H1 (cell line): ENCODE data around the gene ZDHHC11. TPM values are rescaled to one million over a fixed set of nuclear protein-coding genes. Genes with fewer than 3 reads are reported as not detected.

Source experiments
- CTCF ChIA-PET: fragments of 300-600 bp; sonication (Branson Sonifier 250); formaldehyde crosslinking; loops from one replicate; lab custom pipeline; 2021; ENCODE audit not compliant: partially characterized antibody; lab: Charles Lee
- POLR2A ChIA-PET: fragments of 300-600 bp; sonication (Branson Sonifier 250); formaldehyde crosslinking; loops from one replicate; lab custom pipeline; 2021; ENCODE audit warnings: inconsistent platforms; ENCODE audit not compliant: partially characterized antibody; lab: Charles Lee
- DNase-seq, 2 experiments: peaks; one replicate each; pipeline versions ENCODE4 v3.0.0 to v3.0.0-alpha.2; 2010 to 2022; ENCODE audit warnings: low spot score in 2 of 2, low read depth in 1 of 2, mixed read lengths in 1 of 2
- FAIRE-seq: peaks from 2 replicates; lab custom pipeline; 2011; peaks lifted over from hg19 to GRCh38; lab: Jason Lieb, UNC
- H2AFZ ChIP-seq: 2 replicates; pipeline ENCODE4 v1.8.1; 2012; ENCODE audit warnings: low read length, inconsistent platforms
- H2AK5ac ChIP-seq: 2 replicates; pipeline ENCODE4 v1.6.1; 2013; ENCODE audit warnings: low read depth, low read length
- H2BK120ac ChIP-seq: replicated peaks from 2 replicates; pipeline ENCODE3; 2013; ENCODE audit warnings: low read depth, low read length, inconsistent platforms
- H2BK12ac ChIP-seq: 2 replicates; pipeline ENCODE4 v1.6.1; 2013; ENCODE audit warnings: low read depth, low read length
- H2BK15ac ChIP-seq: 2 replicates; pipeline ENCODE4 v1.6.1; 2013; ENCODE audit warnings: low read length
- H2BK20ac ChIP-seq: 2 replicates; pipeline ENCODE4 v1.6.1; 2013; ENCODE audit warnings: low read length
- H2BK5ac ChIP-seq: 2 replicates; pipeline ENCODE4 v1.6.1; 2013; ENCODE audit warnings: low read depth, low read length
- H3K14ac ChIP-seq: 2 replicates; pipeline ENCODE4 v1.6.1; 2013; ENCODE audit warnings: inconsistent platforms; ENCODE audit not compliant: insufficient read length
- H3K18ac ChIP-seq: 2 replicates; pipeline ENCODE4 v1.6.1; 2013; ENCODE audit warnings: low read length; ENCODE audit errors: extremely low read depth
- H3K23ac ChIP-seq: 2 replicates; pipeline ENCODE4 v1.6.1; 2013; ENCODE audit warnings: inconsistent platforms; ENCODE audit not compliant: insufficient read length
- H3K23me2 ChIP-seq: 2 replicates; pipeline ENCODE4 v1.6.1; 2013; ENCODE audit warnings: low read depth, low read length
- H3K27ac ChIP-seq: 2 replicates; pipeline ENCODE4 v1.6.1; 2011; ENCODE audit warnings: low read depth, low read length, inconsistent platforms
- H3K27me3 ChIP-seq, 4 experiments: replicated peaks in 1 of 4; 1 replicate in 1 of 4; 2 replicates in 3 of 4; pipeline versions ENCODE4 v1.6.1 to v1.8.1; 2011 to 2013; ENCODE audit warnings: low read length in 3 of 4, mild to moderate bottlenecking in 3 of 4, inconsistent platforms in 2 of 4, mixed read lengths in 2 of 4, moderate library complexity in 1 of 4; ENCODE audit not compliant: control insufficient read depth in 3 of 4, insufficient read depth in 3 of 4; ENCODE audit errors: extremely low read depth in 1 of 4
- H3K36me3 ChIP-seq, 4 experiments: 2 replicates each; pipeline versions ENCODE4 v1.6.1 to v1.8.1; 2011 to 2013; ENCODE audit warnings: mild to moderate bottlenecking in 4 of 4, low read length in 3 of 4, moderate library complexity in 2 of 4, control low read depth in 1 of 4, inconsistent platforms in 1 of 4; ENCODE audit not compliant: insufficient read depth in 4 of 4, control insufficient read depth in 2 of 4
- H3K4ac ChIP-seq: replicated peaks from 2 replicates; pipeline ENCODE3; 2013; ENCODE audit warnings: low read length, low read depth, mixed read lengths, inconsistent platforms; ENCODE audit not compliant: insufficient read length
- H3K4me1 ChIP-seq, 4 experiments: replicated peaks in 1 of 4; 1 replicate in 1 of 4; 2 replicates in 3 of 4; pipeline versions ENCODE4 v1.6.1 to v1.8.1; 2011 to 2013; ENCODE audit warnings: low read length in 3 of 4, inconsistent platforms in 2 of 4, mixed read lengths in 1 of 4; ENCODE audit not compliant: insufficient read depth in 4 of 4, control insufficient read depth in 3 of 4
- H3K4me2 ChIP-seq, 2 experiments: 2 replicates each; pipeline versions ENCODE4 v1.6.1 to v1.8.1; 2011 to 2013; ENCODE audit warnings: low read depth in 2 of 2, low read length in 2 of 2, control low read depth in 1 of 2, inconsistent platforms in 1 of 2, mild to moderate bottlenecking in 1 of 2; ENCODE audit not compliant: insufficient read depth in 1 of 2
- H3K4me3 ChIP-seq, 4 experiments: fragments of 200-600, 300-600 bp in 1 of 4; sonication (generic), shearing (Covaris generic), sonication (Bioruptor Twin) in 1 of 4; 2 replicates each; pipeline versions ENCODE4 v1.5.1 to v1.8.1; 2011 to 2016; ENCODE audit warnings: low read length in 4 of 4, low read depth in 3 of 4, control low read depth in 2 of 4, inconsistent platforms in 2 of 4, mild to moderate bottlenecking in 2 of 4, mixed read lengths in 1 of 4, moderate library complexity in 1 of 4; ENCODE audit not compliant: insufficient read depth in 2 of 4; ENCODE audit errors: extremely low read depth in 1 of 4
- H3K56ac ChIP-seq: replicated peaks from 2 replicates; pipeline ENCODE3; 2013; ENCODE audit warnings: low read depth, mild to moderate bottlenecking, mixed read lengths, low read length, inconsistent platforms; ENCODE audit not compliant: insufficient read length
- H3K79me1 ChIP-seq: 2 replicates; pipeline ENCODE4 v1.6.1; 2013; ENCODE audit warnings: low read depth, low read length, control low read depth
- H3K79me2 ChIP-seq, 2 experiments: 2 replicates each; pipeline versions ENCODE4 v1.6.1 to v1.8.1; 2012 to 2013; ENCODE audit warnings: low read length in 2 of 2, mild to moderate bottlenecking in 2 of 2, inconsistent platforms in 1 of 2; ENCODE audit not compliant: insufficient read depth in 2 of 2, control insufficient read depth in 1 of 2
- H3K9ac ChIP-seq, 4 experiments: replicated peaks in 1 of 4; 1 replicate in 1 of 4; 2 replicates in 3 of 4; pipeline versions ENCODE4 v1.6.1 to v1.8.1; 2011 to 2013; ENCODE audit warnings: low read depth in 3 of 4, low read length in 3 of 4, control low read depth in 2 of 4, mild to moderate bottlenecking in 2 of 4, moderate library complexity in 2 of 4, inconsistent platforms in 1 of 4; ENCODE audit errors: extremely low read depth in 1 of 4
- H3K9me3 ChIP-seq, 2 experiments: 2 replicates each; pipeline versions ENCODE4 v1.6.1 to v1.8.1; 2012 to 2013; ENCODE audit warnings: mild to moderate bottlenecking in 2 of 2, moderate library complexity in 2 of 2, control low read depth in 1 of 2, inconsistent platforms in 1 of 2, low read depth in 1 of 2, low read length in 1 of 2, mixed read lengths in 1 of 2; ENCODE audit not compliant: insufficient read depth in 2 of 2
- H4K20me1 ChIP-seq, 2 experiments: replicated peaks in 1 of 2; 2 replicates each; pipeline versions ENCODE3 to v1.8.1; 2011 to 2013; ENCODE audit warnings: inconsistent platforms in 2 of 2, low read length in 2 of 2, mild to moderate bottlenecking in 1 of 2; ENCODE audit not compliant: insufficient read depth in 2 of 2, control insufficient read depth in 1 of 2
- H4K5ac ChIP-seq: 2 replicates; pipeline ENCODE4 v1.6.1; 2013; ENCODE audit warnings: low read length, low read depth, mixed read lengths, inconsistent platforms; ENCODE audit not compliant: insufficient read length
- H4K8ac ChIP-seq: 2 replicates; pipeline ENCODE4 v1.8.0; 2013; ENCODE audit warnings: mild to moderate bottlenecking, moderate library complexity, low read length, inconsistent platforms; ENCODE audit not compliant: insufficient read depth; ENCODE audit errors: extremely low read depth
- H4K91ac ChIP-seq: replicated peaks from 2 replicates; pipeline ENCODE3; 2013; ENCODE audit warnings: low read length, mixed read lengths, inconsistent platforms; ENCODE audit not compliant: insufficient read length
- CTBP2 ChIP-seq: IDR thresholded peaks from 2 replicates; pipeline ENCODE4 v1.7.0; 2011; ENCODE audit warnings: borderline replicate concordance, mild to moderate bottlenecking, moderate library complexity, mixed read lengths, low read length; ENCODE audit not compliant: insufficient read depth, insufficient read length
- FOSL1 ChIP-seq: IDR thresholded peaks from 2 replicates; pipeline ENCODE4 v1.6.1; 2011; ENCODE audit warnings: mild to moderate bottlenecking, low read depth, low read length, moderate library complexity; ENCODE audit not compliant: insufficient read depth
- HDAC2 ChIP-seq, 2 experiments: fragments of 300-600 bp in 1 of 2; sonication (generic) in 1 of 2; IDR thresholded peaks; 2 replicates each; pipeline ENCODE4 v1.6.1; 2011 to 2012; ENCODE audit warnings: low read depth in 2 of 2, low read length in 2 of 2, mild to moderate bottlenecking in 2 of 2, moderate library complexity in 2 of 2, borderline replicate concordance in 1 of 2, inconsistent platforms in 1 of 2
- POLR2A ChIP-seq, 2 experiments: IDR thresholded peaks; 1 replicate in 1 of 2; 2 replicates in 1 of 2; pipeline ENCODE4 v1.6.1; 2011; ENCODE audit warnings: low read depth in 2 of 2, low read length in 2 of 2, mild to moderate bottlenecking in 2 of 2; ENCODE audit errors: control extremely low read depth in 1 of 2
- POLR2AphosphoS5 ChIP-seq: IDR thresholded peaks from 2 replicates; pipeline ENCODE4 v1.6.1; 2011; ENCODE audit warnings: low read depth, low read length
- RNF2 ChIP-seq: fragments of 200-900, 300-1000 bp; sonication (generic); IDR thresholded peaks from 2 replicates; pipeline ENCODE4 v1.7.1; 2016; ENCODE audit warnings: borderline replicate concordance, low read depth, mild to moderate bottlenecking, antibody characterized with exemption, low read length; ENCODE audit not compliant: poor library complexity, severe bottlenecking; ENCODE audit errors: missing control alignments
- SP4 ChIP-seq: IDR thresholded peaks from 2 replicates; pipeline ENCODE4 v1.6.1; 2012; ENCODE audit warnings: low read length, inconsistent platforms
- TCF12 ChIP-seq: IDR thresholded peaks from 2 replicates; pipeline ENCODE4 v1.6.1; 2011; ENCODE audit warnings: low read depth, mild to moderate bottlenecking, low read length
- USF2 ChIP-seq: IDR thresholded peaks from 2 replicates; pipeline ENCODE4 v1.6.1; 2011; ENCODE audit warnings: low read length, improper control_type of control experiment
- WGBS, 2 experiments: shearing (Covaris generic) in 1 of 2; methylation state at CpG; one replicate each; pipeline versions ENCODE4 v1.1.6 to v1.1.7; 2013 to 2015; ENCODE audit warnings: low lambda C conversion rate in 2 of 2, mixed read lengths in 2 of 2, inconsistent platforms in 1 of 2, low coverage in 1 of 2, missing lambda C conversion rate in 1 of 2; ENCODE audit not compliant: insufficient replicate concordance in 2 of 2, insufficient coverage in 1 of 2, insufficient read length in 1 of 2; ENCODE audit errors: extremely low coverage in 1 of 2, missing lambda C conversion rate in 1 of 2; 5-methylcytosine and 5-hydroxymethylcytosine counted together
- polyA plus RNA-seq, 7 experiments: library from polyadenylated mRNA; depleted of rRNA in 3 of 7; stranded (reverse) in 5 of 7; unstranded in 2 of 7; fragments of >200 nt in 5 of 7; fragments of 200-250 nt in 2 of 7; gene quantifications; 1 replicate in 5 of 7; 2 replicates in 1 of 7; 4 replicates in 1 of 7; pipeline versions ENCODE4 v1.2.1 to v1.2.3, GENCODE V29; 2011 to 2013; ENCODE audit warnings: missing spikeins in 2 of 7, mixed read lengths in 2 of 7
- total RNA-seq: library from RNA; stranded (reverse); fragmentation: NEBNext Ultra II Directional; extraction: Animal tissue kit (Norgen Biotek cat#: 25700); gene quantifications from 2 replicates; pipeline ENCODE4 v1.2.1, GENCODE V29; 2021

Gene ZDHHC11
- total and polyA plus RNA-seq, 2 of the 8 experiments (the other 6 are each of a cell fraction or from before 2014, with no cell fraction given): 4.7 to 16.6 TPM

GRCh38 chr5:889075-889710, 38.4 kb upstream of the ZDHHC11 start:
- peaks cover 35 to 68% (median 64%) of the 10 kb centered on the region in 4 experiments for H3K36me3 ChIP-seq

More at GRCh38 chr5:889075-889710, 38.4 kb upstream of the ZDHHC11 start:
- FAIRE-seq (no peak), DNase-seq (no peak)
- H2AK5ac ChIP-seq: no peak overlapping the region
- H3K79me1 ChIP-seq: peaks cover 18% of the 10 kb centered on the region
- H2BK15ac ChIP-seq: no peak overlapping the region
- H3K79me2 ChIP-seq: peaks cover 12 to 67% of the 10 kb centered on the region in 2 experiments
- H3K9me3 ChIP-seq: no peaks in the 10 kb centered on the region
- no peak overlapping the region for H2BK120ac ChIP-seq
- no peak overlapping the region for H2AFZ ChIP-seq
- peaks cover 0 to 13% (median 7%) of the 10 kb centered on the region in 4 experiments; a peak in 6 of 7 replicates for H3K4me1 ChIP-seq
- H3K4me3 ChIP-seq: no peak overlapping the region
- H3K27ac ChIP-seq: no peak overlapping the region
- no peak overlapping the region for H3K23ac ChIP-seq
- no peak overlapping the region for H3K9ac ChIP-seq
- H2BK12ac ChIP-seq: no peak overlapping the region
- H3K4ac ChIP-seq: no peak overlapping the region
- no peak overlapping the region for H3K14ac ChIP-seq
- no peak overlapping the region for H3K18ac ChIP-seq
- no peak overlapping the region for H3K4me2 ChIP-seq
- H4K20me1 ChIP-seq: peaks cover 20 to 26% of the 10 kb centered on the region in 2 experiments
- ChIA-PET POLR2A (interaction anchor here (1.1 to 8.8 kb wide), 2 partner anchors 8 to 25 kb away, joined by 5 to 46 read pairs; no protein-coding TSS in a partner anchor), CTCF (interaction anchor here (1.3 to 6.9 kb wide), 2 partner anchors 13 to 34 kb away, joined by 4 to 38 read pairs; no protein-coding TSS in a partner anchor)
- TF ChIP-seq FOSL1: no peak
- TF ChIP-seq POLR2AphosphoS5: no peak
- TF ChIP-seq CTBP2: no peak
- no peak for TF ChIP-seq SP4
- no peak for TF ChIP-seq HDAC2 (IDR thresholded peaks at IDR 0.05; ENCODE audit: borderline replicate concordance in 1 of 2, low read depth in 2 of 2, low read length in 2 of 2)
- no peak for TF ChIP-seq USF2
- TF ChIP-seq RNF2: no peak
- no peak for TF ChIP-seq TCF12
- TF ChIP-seq POLR2A (IDR thresholded peaks at IDR 0.05; ENCODE audit: control extremely low read depth in 1 of 2, low read depth in 2 of 2, low read length in 2 of 2): no peak
- no peak overlapping the region for H4K8ac ChIP-seq
- H4K5ac ChIP-seq: no peak overlapping the region
- no peak overlapping the region for H4K91ac ChIP-seq
- 94% methylated on average over 15 of the region's 15 CpGs; no CpG with 5 or more reads in 1 of the 2 experiments for WGBS, 2 experiments
- no peak overlapping the region for H2BK20ac ChIP-seq
- H3K23me2 ChIP-seq: peaks cover 11% of the 10 kb centered on the region
- no peak overlapping the region for H2BK5ac ChIP-seq
- H3K27me3 ChIP-seq: no peaks in the 10 kb centered on the region
- no peak overlapping the region for H3K56ac ChIP-seq
